Dermis microvascular lymphatic vessel endothelial cell (primary cell): ENCODE results near the gene R3HDM2. TPM values are rescaled to one million over a fixed set of nuclear protein-coding genes. Genes with fewer than 3 reads are reported as not detected.

Source experiments
- DNase-seq, 2 donors: peaks; one replicate each; pipeline versions ENCODE4 v3.0.0 to v3.0.0-alpha.2; 2010; ENCODE audit warnings: low read depth in 2 of 2
- total RNA-seq: library from RNA; depleted of rRNA; stranded (reverse); fragments of >200 nt; gene quantifications from 2 replicates; pipeline ENCODE4 v1.2.1, GENCODE V29; 2014

The R3HDM2 gene
- total RNA-seq, 1 donor from 2014 or later, result 3.1 TPM

GRCh38 chr12:57270966-57271470 lies 159.8 kb downstream of the R3HDM2 start:
- DNase-seq, result no peak

GRCh38 chr12:57268264-57268663 lies 162.6 kb downstream of the R3HDM2 start:
- DNase-seq, result no peak

DNA sequence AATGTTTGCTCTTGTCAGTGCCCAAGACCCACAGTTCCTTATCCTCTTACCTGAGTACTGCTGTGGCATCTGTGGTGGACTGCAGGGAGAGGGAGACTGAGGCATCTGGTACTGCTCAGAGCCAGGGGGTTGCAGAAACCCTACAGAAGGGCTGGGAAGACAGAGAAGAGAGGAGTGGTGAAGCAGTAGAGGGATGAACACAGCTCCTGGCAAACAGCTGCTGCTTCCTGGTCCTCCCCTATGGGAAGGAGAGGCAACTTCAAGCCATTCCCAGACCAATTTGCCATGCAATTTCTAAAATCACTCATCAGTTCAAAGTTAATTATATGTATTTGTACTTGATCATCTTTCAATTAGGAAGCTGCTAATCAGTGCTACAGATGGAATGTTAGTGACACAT lies 164.2 kb downstream of the R3HDM2 start:
- no peak for DNase-seq

DNA sequence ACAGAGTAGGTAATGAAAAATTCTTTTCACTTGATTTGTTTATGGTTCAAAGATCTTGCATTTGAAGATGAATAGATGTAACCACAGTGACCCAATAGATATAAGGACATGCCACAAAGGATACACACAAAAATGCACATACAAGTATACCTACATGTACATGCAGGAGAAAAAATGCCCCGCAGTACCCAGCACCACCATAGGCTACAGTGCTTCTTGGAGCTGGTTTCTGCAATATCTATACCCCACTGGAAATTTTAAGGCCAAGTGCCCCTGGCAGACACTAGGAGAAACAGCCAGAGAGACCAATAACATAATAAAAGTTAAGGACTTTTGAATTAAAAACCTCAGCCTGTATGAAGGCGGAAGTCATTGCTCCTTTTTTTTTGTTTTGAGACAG lies 167.7 kb downstream of the R3HDM2 start:
- no peak for DNase-seq

DNA sequence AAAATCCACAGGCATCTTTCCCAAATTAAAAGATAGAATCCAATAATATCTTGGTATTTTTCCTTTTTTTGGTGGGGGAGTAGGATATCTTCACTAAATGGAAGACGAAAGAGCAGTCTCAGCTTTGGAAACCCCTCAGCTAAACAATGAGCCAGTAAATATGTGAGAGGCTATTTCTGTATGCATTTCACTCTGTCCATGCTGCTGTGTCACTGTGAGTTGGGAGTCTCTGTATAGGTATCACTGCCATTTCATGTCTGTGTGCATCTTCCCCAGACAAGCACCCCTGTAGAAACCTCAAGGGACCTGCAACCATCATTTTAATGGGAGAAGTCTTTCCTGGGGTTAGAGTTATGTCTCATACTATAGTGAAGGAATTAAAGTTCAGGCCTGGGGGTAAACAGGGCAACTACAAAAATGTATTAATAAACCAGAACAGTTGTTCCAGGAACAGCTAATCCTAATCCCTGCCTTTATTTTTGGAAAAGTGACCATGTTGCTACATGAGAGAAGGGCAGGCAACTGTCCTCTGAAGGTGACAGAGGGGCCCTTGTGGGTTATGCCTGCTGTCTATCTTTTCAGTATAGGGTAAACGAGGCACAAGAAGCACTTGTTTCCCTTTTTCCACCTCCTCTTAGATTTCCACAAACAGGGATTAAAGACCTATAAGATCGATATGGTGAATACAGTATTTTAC lies 168.6 kb downstream of the R3HDM2 start:
- no peak for DNase-seq

GRCh38 chr12:57261428-57261865 lies 169.4 kb downstream of the R3HDM2 start:
- DNase-seq, result no peak

- DNase-seq, result no peak
These were observed 170.5 kb downstream of the R3HDM2 start for GRCh38 chr12:57260366-57260765.

DNA sequence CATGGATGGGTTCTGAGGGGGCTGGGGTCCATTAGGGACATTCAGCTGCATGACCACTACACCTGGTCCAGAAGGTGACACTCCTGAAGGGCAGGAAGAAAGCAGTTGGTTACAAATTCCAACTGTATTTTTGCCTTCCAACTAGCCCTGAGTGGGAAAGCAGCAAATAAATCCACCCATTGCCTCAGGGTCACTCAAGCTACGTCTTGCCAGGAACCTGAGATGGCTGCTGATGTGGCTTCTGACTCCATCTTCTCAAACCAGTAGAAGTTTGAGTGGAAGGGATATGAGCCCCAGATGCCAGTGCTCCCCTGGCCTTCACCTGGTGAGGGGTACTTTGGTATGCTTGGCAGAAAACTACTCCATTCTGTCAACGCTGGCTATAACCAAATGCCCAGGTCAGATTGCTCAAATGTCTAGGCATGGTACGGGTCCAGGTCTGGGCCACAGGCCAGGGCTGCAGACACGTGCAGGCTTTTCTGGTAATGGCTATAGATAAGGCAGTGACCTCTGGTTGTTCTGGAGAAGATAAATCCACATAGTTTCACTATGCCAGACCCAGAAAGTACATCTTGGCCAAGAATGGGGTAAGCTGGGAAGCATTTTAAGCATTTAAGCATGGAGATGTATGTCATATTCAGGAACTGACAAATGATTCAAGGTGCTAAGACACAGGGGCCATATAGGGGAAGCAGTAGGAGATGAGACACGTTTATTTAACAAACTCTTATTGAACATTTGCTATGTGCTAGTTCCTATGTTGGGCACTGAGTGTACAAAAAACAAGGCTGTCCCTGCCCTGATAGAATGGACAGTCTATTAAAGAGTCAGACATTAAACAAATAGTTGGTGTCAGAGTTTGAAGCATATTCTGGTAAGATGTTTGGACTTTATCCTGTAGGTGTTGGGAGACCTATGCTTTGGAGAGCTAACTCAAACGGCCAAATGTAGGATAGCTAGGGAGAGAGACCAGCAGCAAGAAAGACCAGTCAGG lies 171.6 kb downstream of the R3HDM2 start:
- DNase-seq, result no peak

- no peak for DNase-seq
These were observed 174.9 kb downstream of the R3HDM2 start for GRCh38 chr12:57255916-57256315.

DNA sequence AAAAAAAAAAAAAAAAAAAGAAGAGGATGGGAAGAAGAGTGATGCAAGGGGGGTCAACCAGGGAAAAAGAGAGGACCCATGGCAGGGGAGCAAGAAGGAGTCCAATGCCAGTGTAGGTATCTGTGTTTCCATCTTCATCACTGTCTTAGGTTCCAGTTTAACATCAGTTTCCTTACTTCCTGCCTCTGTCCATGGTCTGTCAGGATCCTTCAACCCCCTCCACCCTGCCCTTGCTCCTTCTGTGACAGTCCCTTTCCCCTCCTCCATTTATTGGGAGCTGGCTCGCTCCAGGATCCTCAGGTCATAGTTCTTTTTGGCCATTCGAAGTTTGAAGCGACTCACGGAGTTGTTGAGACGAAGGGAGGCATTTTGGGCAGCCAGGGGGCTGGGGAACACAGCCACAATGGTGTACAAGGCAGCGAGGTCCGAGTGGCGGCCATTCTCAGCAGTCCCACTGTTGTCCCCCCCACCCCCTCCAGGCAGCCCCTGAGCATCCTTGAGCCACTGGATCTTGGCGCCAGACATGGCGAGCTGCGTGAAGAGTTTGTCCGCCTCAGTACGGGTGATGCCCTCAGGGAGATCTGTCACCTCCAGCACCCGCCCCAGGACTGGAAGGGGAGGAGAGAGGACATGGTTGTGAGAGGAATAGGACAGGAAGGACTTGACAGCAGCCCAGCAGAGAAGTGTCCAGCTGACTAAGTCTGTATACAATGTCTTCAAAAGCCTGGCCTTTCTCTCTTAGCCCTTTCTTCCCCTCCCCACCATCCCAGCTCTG lies 176.2 kb downstream of the R3HDM2 start:
- no peak for DNase-seq

DNA sequence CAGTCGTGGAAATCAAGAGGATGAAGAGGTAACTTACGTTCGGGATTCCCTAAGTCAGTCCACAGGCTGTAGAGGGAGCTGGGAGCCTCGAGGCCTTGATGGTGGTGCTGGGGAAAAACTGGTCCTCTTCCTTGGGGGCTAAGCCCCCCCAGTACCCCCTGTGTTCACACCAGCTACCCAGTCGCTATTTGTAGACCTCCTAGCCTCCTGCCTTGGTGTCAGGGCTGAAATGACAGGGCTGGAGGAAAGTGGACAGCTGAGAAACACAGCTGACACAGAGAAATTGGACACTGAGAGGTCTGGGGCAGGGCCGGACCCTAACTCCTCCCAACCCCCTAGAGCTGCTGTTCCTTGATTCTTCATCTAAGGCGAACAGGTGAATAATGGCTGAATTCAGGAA lies 179.9 kb downstream of the R3HDM2 start, which contains the start of gene STAC3:
Gene STAC3 (minus strand): TSS at position 232 of the 400 bp plus-strand sequence. CDS start 1,551 bp downstream, outside the sequence.
- no peak for DNase-seq

DNA sequence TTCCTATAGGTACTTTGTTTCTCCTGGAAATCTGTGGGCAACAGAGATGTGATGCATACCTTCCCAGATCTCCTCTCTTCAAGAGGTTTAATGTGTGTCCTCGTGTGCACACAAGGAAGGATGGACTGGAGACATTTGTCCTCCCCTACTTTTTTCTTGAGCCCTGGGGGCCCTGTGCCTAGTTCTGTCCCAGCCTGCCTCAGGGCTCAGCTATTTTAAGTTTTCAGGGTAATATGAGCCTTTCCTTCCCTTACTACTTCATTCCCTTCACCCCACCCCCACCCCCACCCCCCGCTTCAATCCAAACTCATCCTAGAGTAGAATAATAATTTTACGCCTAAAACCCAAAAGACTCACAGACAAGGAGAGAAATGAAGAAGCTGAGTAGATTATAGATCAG lies 180.3 kb downstream of the R3HDM2 start:
- DNase-seq, result no peak

- no peak for DNase-seq
These were observed 181.7 kb downstream of the R3HDM2 start for GRCh38 chr12:57248934-57249742.

- DNase-seq, result no peak
These were observed 183.8 kb downstream of the R3HDM2 start for GRCh38 chr12:57247041-57247440.

- no peak for DNase-seq
These were observed 186.5 kb downstream of the R3HDM2 start for GRCh38 chr12:57244312-57244696.

GRCh38 chr12:57243521-57244311 lies 187.1 kb downstream of the R3HDM2 start:
- peak; percentile 25 to 63 for DNase-seq

DNA sequence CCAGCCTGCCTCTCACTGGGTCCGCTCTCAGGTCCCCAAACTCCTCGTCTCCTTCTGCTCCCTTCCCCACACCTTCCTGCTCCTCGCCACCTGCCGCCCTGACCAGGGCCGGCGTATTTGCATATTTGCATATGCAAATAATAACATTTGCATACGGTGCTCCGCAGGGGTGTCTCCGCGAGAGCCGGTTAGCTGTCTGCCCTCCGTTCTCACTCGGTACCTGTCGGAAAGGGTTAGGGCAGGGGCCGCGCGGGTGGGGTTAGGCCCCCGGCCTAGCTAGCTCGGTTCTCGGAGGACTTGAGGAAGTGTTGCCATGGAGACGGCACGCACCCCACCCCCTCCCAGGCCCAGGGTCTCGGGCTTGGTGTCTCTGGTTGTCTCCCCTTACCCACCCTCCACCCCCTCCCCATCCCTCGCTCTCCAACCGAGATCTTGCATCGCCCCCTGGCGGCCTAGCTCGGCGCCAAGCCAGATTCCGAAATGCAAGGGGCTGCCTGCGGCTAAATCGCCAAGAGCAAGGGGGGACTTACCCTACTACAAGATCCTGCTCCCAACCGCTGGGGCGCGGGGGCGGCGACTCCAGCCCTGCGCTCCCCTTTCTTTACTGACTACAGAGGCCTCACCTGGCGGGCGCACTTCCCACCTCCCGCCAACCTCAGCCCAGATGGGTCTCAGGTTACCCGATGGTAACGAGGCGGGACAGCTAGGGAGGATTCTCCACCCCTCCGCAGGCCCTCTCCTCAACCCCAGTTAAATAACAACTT lies 188.0 kb downstream of the R3HDM2 start:
- peak in 1 of 2 donors; percentile 53 for DNase-seq

GRCh38 chr12:57242329-57242690 lies 188.5 kb downstream of the R3HDM2 start:
- no peak for DNase-seq
